GM19372 (cell line): ENCODE data around the gene AASDH.
"Not testable (repeated sequence)": the region's sequence is repeated elsewhere in the genome, so short reads cannot be mapped to it uniquely, and the experiment has no call there.

Experiments
- ATAC-seq: cut with Tn5 transposase; IDR thresholded peaks from one replicate; pipeline ENCODE4 v1.9.1; 2021; ENCODE audit warnings: mild to moderate bottlenecking, low read depth, moderate library complexity; ENCODE audit not compliant: unreplicated experiment

Gene AASDH

DNA sequence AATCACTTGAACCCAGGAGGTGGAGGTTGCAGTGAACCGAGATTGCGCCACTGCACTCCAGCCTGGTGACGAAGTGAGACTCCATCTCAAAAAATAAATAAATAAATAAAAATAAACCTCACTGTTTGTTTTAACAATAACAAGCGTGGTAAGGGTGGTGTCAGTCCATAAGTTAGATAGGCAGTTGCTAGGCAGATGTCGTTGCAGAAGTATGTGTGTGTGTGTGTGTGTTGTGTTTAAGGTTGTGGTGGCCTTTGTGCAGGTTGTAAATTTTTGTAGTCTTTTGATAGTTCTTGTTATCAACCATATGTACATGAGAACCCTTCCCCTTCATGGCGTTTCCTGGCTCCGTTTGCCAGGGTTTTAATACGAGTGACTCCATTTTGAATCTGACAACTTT is 4.0 kb upstream of the AASDH start:
- no peak for ATAC-seq

DNA sequence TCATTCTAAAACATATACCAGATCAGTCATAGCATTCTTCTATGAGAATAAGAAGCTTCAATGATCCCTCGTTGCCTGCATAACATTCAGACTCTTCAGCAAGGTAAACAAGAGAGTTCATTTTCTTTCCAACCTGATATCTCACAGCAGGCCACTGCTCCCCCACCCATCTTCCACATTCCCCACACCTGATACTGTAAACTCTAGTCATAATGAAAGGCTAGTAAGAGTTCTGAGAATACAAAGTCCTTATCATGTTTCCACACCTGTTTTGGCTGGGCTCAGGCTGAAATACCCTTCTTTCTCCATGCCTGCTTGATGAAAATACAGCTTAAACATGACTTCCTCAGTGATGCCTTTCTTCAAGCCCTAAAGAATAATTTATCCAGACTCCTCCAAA is 2.3 kb upstream of the AASDH start:
- ATAC-seq: no peak

DNA sequence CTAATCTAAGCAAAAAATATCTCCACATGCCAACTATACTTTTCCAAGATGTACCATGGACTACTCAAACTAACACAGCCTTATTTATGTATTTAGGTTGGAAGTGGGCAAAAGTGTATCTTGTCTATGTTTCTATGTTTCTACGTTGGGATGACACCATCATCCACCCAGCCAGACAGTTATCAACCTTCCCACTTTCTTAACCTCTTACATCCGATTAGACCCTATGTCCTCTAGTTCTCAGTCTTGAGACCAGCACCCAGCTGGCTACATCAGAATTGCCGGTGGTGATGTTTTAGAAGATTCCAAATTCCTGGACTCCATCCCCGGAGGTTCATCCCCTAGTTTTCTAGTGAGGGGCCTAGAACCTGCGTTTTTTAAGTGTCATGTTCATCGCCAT is 1.0 kb upstream of the AASDH start:
- no peak for ATAC-seq

DNA sequence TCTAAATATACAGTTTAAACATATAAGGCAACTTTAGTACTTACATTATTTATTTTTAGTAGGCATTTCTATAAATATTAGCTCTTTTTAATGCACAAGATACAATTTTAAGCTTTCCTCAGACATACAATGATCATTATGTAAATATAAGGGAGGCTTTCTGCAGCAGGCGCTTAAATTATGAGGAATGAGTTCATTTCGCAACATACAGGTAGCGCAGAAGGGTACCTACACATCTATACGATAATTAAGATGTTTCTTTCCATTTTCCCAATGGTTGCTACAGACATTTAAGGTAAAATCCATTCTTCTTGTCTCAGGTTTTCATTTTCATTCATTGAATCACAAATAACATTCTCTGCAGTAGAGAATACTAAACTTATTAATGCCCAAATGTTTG is 1.2 kb downstream of the AASDH start:
- no peak for ATAC-seq

DNA sequence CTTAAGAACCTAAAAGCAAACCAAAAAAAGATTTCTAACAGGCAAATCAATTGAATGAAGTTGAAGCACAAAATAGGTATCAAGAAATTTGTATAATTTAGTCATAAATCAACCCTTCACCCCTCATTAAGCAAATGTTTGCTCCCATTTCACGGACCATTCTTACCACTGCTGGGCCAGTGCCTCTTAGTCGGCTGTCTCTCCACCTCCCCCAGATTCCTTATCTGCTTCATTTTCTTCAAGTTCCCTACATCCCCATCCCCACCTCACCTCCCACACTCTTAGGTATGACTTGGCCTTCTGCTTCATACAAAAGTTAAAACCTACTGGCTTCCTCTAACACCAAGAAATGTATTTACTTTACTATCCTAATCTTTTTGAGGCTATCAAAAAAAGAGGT is 11.8 kb downstream of the AASDH start:
- no peak for ATAC-seq

DNA sequence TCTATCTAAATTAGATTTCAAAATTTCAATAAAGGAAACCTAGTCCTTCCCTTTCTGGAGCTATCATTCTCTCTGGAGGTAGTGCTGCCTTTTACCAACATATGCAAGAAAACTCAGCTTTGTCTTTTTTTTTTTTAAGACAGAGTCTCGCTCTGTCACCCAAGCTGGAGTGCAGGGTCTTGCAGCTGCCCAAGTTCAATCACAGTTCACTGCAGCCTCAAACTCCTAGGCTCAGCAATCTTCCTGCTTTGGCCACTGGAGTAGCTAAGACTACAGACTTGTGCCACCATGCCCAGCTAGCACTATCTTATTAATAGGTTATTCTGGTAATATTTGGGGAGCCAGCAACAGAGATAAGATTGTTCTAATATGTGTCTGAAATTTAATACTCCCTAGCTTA is 12.3 kb downstream of the AASDH start:
- no peak for ATAC-seq

DNA sequence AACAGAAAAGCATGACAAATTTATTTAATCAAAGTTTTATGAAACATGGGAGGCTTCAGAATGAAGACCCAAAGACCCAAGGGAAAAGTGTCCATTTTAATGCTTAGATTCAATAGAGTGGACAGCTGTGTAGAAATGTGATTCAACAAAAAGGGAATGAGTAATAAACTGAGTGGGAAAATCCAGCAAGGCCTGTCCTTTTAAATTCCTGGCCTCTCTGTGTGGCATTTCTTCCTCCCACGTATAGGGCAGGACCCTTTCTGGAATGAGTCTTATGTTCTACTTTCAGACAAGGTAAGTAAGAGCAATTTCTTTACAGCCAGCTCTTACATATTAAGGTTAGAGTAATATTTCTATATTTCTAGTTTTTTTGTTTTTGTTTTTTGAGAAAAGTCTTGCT is 14.5 kb downstream of the AASDH start:
- ATAC-seq: no peak

DNA sequence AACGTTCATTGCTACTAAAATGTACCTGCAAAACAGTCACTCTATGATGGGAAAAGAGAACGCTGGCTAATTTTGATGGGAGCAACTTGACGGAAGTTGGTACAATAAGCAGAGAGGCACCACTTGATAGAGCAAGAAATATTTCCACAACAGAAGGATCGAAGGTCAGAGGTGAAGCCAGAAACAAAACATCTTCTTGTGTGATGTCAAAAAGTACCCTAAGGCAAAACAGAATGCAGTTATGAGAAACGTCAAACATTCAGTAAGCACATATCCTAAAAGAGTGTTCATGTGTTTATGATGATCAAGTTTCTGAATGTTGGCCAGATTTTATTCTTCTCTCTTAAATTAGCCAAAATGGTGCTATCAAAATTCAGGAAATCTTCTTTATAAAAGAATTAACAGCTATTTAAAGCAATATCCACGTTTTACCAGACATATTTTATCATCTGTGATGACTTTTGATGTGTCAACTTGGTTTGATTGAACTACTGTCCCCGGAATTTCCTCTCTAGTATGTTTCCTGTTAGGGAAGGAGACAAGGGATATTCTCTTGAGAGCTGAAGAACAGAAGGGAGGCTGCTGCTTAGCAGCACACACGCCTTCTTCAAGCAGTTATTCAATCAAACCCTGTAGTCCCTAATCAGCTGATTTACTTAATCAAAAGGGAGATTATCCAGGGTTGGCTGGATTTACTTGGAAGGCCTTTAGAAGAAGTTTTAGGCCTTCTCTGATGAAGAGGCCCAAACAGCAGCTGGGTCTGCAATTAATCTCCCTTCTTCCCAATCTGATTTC is 15.7 kb downstream of the AASDH start:
- no peak for ATAC-seq

DNA sequence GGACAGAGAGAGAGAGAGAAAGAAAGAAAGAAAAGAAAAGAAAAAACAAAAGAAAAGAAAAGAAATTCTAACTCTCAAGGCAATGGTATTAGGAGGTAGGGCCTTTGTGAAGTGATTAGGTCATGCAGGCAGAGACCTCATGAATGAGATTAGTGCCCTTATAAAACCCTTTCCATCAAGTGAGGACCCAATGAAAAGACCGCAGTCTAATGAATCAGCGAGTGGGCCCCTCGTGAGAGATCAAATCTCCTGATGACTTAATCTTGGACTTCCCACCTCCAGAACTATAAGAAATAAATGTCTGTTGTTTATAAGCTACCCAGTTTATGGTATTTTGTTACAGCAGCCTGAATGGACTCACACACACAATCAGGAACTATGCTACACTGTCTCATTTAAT is 16.9 kb downstream of the AASDH start:
- no peak for ATAC-seq

DNA sequence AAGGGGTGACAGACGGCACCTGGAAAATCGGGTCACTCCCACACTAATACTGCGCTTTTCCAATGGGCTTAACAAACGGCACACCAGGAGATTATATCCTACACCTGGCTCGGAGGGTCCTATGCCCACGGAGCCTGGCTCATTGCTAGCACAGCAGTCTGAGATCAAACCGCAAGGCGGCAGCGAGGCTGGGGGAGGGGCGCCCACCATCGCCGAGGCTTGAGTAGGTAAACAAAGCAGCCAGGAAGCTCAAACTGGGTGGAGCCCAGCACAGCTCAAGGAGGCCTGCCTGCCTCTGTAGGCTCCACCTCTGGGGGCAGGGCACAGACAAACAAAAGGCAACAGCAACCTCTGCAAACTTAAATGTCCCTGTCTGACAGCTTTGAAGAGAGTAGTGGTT is 24.3 kb downstream of the AASDH start:
- not testable (repeated sequence) for ATAC-seq

DNA sequence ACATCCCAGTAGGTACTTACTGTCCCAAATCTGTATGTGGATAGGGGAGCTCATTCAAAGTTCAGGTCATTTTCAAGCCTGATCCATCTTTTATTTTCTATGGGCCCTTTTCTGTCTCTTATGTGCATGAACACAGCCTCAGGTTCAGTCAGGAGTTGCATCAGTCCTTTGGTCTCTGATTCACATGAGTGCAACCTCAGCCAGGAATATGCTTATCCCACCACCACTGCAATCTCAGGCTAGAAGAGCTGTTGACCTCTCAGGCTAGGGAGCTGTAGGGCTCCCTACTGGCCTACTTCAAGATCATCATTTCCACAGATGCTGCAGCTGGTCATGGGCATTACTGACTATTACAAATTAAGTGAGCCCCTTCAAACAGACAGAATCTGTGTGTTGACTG is 27.2 kb downstream of the AASDH start:
- no peak for ATAC-seq

DNA sequence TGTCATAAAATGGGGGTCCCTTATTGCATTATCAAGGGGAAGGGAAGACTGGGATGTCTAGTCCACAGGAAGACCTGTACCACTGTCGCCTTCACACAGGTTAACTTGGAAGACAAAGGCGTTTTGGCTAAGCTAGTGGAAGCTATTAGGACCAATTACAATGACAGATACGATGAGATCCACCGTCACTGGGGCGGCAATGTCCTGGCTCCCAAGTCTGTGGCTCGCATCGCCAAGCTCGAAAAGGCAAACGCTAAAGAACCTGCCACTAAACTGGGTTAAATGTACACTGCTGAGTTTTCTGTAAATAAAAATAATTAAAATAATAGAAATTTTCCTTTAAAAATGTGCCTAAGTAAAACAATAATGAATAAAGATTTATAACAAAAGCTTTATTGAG is 30.6 kb downstream of the AASDH start:
- ATAC-seq: no peak

DNA sequence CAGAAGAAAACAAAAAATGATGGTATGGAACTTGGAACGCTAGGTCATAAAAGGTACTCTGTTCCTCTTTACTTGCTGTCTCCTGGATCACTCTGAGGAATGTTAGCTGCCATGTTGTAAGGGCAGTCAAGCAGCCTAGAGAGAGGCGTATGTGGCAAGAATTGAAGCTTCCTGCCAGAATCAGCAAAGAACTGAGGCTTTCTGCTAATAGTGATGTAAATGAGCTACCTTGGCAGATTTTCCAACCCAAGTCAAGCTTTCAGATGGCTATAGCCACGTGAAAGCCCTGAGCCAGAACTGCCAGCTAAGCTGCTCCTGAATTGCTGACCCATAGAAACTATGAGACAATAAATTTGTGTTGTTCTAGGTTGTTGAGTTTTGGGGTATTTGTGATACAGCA is 38.7 kb downstream of the AASDH start:
- no peak for ATAC-seq

DNA sequence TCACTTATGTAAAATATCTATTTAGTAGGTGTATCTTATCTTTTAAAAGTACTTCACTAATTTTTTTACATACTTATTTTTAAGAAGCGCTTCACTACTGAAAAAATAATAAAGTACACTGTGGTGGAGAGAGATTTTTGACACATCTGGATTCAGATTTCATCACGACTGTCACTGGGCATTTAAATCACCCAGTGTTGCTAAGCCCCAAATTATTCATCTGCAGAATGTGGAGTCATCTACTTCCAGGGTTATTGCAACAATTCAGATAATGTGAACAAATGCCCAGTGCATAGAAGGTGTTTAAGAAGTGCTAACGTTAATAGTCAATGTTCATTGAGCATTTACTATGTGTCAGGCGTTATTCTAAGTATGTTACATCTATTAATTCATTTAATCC is 41.8 kb downstream of the AASDH start:
- ATAC-seq: no peak

DNA sequence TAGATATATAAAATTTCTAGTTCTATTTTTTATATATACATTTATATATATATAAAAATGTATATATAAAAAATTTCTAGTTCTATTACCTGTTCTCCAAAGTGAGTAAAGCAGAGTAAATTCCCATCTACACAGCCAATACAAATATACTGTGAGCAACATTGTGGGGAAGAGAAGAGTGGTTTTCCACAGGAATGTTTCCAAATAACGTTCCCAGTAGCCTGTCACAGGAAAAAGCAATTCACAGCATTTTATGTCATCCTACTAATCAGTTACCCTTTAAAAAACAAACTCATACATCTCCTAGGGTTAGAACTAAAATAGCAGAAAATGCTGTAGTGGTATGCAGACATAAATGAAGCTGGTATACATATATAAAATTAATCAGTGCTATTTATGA is 44.5 kb downstream of the AASDH start:
- ATAC-seq: no peak

DNA sequence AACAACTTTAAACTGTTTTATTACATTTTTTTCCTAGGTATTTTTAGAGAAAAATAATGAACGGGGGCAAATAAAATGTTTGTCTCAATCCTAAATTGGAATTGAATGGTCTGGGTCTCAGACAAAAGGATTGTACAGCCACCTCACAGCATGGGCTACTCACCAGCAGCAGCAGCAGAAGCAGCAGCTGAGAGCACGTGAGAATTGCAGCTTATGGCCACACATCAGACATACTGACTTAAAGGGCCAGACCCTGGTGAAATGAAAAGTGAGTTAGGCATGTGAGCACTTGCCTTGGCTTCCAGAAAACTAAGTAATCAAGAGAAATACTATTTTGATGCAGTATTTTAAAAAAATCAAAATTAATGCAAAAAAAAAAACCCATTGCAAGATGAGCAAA is 56.6 kb downstream of the AASDH start:
- no peak for ATAC-seq

DNA sequence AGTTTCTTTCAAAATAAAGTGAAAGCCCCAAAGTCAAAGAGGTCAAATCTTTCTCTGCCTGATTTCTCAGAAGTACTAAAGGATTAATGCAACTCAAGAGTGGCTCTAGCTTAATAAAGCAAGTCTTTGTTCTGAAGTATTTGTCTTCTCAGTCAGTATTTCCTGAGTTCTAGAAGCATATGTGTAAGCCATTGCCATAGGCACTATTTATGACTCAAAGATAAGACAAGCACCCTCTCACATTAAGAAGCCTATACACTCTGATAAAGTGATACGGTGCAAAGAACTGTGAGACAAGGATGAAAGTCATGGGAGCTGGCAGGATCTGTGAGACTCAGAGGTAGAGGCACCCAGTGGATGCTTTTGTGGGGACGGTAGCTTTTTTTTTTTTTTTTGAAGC is 60.9 kb downstream of the AASDH start:
- ATAC-seq: no peak

DNA sequence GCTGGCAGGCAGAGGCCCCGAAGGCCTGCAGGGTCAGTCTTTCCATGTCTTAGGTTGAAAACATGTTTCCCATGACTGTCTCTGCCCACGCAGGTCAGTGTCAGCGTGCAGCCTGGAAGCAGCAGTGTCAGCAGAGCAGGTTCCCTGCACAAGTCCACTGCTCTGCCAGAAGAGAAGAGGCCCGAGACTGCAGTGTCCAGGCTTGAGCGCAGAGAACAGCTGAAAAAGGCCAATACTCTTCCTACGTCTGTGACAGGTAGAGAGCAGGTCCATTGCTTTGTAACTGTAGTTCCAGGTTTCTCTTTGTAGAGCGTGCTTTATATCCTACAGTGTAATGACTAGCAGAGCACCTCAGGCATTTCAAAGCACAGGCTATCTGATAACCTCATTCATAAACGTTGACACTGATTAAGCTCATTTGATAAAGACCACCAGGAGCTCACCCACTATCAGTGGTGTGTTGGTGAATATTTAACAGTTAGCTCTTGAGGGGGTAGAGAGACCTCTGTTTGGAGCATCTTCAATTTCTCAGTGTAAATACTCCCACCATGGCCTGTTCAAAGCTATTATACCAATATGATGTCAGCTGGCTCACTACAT is 63.2 kb downstream of the AASDH start:
- ATAC-seq: no peak

DNA sequence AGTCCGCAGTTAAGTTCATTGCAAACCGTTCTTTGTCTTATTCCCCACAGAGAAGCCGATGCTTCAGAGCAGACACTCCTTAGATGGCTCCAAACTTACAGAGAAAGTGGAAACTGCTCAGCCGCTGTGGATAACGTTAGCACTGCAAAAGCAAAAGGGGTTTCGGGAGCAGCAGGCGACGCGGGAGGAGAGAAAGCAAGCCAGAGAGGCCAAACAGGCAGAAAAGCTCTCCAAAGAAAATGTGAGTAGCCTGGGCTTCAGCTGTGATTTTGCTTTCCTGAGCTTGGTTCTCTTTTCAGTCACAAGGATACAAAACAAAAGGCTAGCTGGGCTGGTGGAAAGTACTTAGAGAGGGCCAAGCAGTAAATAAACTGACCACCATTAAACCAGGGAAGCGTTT is 64.0 kb downstream of the AASDH start:
- no peak for ATAC-seq

DNA sequence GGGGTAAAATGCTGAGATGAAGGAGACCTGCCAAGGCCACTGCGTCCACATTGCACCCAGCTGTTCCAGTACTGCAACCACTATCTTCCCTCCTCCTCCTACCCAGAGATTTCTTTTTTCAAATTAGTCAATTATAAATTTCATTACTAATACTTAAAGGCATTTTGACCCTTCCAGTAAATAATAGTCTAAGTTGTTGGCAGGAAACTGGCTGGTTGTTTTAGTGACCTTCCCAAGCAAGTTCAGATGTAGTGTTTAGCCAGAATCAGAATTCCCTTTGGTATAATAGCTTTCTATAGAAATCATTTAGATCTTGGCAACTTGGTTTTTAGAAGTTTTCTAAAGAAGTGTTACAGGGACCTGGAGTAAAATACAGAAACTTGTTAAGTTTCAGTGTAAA is 66.0 kb downstream of the AASDH start:
- ATAC-seq: no peak

DNA sequence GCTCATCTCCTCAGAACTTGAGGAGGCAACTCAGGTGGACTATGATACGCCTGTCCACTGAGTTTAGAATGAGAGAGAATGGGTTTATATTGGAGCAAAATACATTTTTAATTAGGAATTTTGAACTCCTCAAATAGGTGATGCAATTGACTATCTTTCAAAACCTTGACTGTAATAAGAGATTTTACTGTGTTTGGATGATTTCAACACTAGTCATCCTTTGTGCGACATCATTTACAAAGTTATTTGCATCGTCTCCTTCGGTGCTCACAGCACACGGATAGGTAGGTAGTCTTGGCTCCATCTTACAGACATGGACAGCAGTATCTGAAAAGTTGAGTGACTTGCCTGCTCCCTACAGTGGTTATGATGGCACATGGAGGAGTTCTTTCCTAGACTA is 67.0 kb downstream of the AASDH start:
- no peak for ATAC-seq

DNA sequence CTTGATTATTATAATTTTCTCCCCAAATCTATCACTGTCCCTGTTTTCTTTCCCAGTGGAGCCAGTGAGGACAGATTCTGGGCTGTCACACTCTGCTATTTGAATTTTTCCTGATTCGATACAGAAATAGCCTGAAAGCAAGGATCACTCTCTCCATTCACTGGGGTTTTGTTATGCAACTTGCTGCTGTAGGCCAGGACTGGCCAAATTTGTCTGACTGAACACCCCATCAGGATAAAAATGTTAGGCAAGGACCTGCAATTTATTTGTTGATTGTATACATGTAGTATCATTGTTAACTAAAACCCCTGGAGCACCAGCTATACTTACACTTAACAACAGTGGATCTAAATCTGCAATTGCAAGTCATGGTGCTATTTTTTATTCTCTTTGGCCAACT is 68.7 kb downstream of the AASDH start:
- ATAC-seq: no peak

DNA sequence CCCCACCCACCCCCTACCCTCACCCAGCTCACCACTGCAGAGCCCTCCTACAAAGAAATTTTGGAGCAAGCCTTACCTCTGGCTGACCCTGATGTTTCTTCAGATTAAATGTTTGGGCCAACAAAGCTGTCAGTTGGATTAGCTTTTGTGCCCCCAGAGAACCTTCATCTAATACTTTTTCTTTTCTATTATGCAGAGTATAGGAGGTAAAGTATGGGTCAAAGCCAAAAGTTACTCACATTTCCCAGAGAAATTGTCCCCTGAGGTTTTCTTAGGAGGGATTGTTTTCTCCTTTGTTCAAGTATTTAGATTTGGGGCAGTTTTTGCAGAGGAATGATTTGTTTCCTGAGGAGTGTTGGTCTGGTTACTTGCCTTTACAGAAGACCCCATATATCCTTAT is 69.5 kb downstream of the AASDH start:
- no peak for ATAC-seq
